NT2/D1 (cell line): ENCODE data around the gene GULP1.

Source experiments
- DNase-seq: peaks from one replicate; pipeline ENCODE4 v3.0.0-alpha.2; 2011; ENCODE audit warnings: low read depth, low spot score
- H3K27me3 ChIP-seq: 2 replicates; pipeline ENCODE4 v1.6.0; 2011; ENCODE audit warnings: mild to moderate bottlenecking; ENCODE audit not compliant: insufficient read length, insufficient read depth
- H3K36me3 ChIP-seq: 2 replicates; pipeline ENCODE4 v1.6.1; 2011; ENCODE audit warnings: mild to moderate bottlenecking, low read length, mixed read lengths; ENCODE audit not compliant: insufficient read depth, insufficient read length
- H3K4me1 ChIP-seq: 2 replicates; pipeline ENCODE4 v1.5.1; 2011; ENCODE audit not compliant: insufficient read depth, insufficient read length
- H3K4me3 ChIP-seq: 2 replicates; pipeline ENCODE4 v1.5.1; 2011; ENCODE audit warnings: low read depth; ENCODE audit not compliant: insufficient read length
- H3K9ac ChIP-seq: 2 replicates; pipeline ENCODE4 v1.6.0; 2011; ENCODE audit warnings: low read depth; ENCODE audit not compliant: insufficient read length
- H3K9me3 ChIP-seq: 2 replicates; pipeline ENCODE4 v1.5.1; 2011; ENCODE audit warnings: mild to moderate bottlenecking, low read length; ENCODE audit not compliant: insufficient read depth
- SUZ12 ChIP-seq: IDR thresholded peaks from 2 replicates; pipeline ENCODE4 v1.6.1; 2011; ENCODE audit not compliant: insufficient read length, insufficient read depth; ENCODE audit errors: extremely low read depth
- YY1 ChIP-seq: IDR thresholded peaks from 2 replicates; pipeline ENCODE4 v1.6.1; 2011; ENCODE audit not compliant: insufficient read length, insufficient read depth
- ZNF274 ChIP-seq: IDR thresholded peaks from 2 replicates; pipeline ENCODE4 v1.6.1; 2011; ENCODE audit warnings: mild to moderate bottlenecking, low read depth, low read length

Gene GULP1

GRCh38 chr2:188379748-188380147 lies 88.1 kb downstream of the GULP1 start:
- no peaks in the 10 kb centered on the region for H3K4me1 ChIP-seq
- peaks cover 7% of the 10 kb centered on the region for H3K36me3 ChIP-seq
- no peak overlapping the region for H3K9ac ChIP-seq
- no peak for DNase-seq
- H3K27me3 ChIP-seq = no peaks in the 10 kb centered on the region
- H3K4me3 ChIP-seq = no peak overlapping the region
- TF ChIP-seq SUZ12 (no peak), YY1 (no peak), ZNF274 (no peak)
- peaks cover 12% of the 10 kb centered on the region for H3K9me3 ChIP-seq

- TF ChIP-seq ZNF274 = no peak
- no peak for TF ChIP-seq SUZ12
- TF ChIP-seq YY1 = no peak
- H3K27me3 ChIP-seq = no peaks in the 10 kb centered on the region
- H3K9ac ChIP-seq = no peak overlapping the region
- H3K4me1 ChIP-seq = no peaks in the 10 kb centered on the region
- no peak overlapping the region for H3K4me3 ChIP-seq
- peaks cover 18% of the 10 kb centered on the region for H3K9me3 ChIP-seq
- H3K36me3 ChIP-seq = peaks cover 13% of the 10 kb centered on the region
- no peak for DNase-seq
Observed at GRCh38 chr2:188380280-188380679, 88.6 kb downstream of the GULP1 start.

DNA sequence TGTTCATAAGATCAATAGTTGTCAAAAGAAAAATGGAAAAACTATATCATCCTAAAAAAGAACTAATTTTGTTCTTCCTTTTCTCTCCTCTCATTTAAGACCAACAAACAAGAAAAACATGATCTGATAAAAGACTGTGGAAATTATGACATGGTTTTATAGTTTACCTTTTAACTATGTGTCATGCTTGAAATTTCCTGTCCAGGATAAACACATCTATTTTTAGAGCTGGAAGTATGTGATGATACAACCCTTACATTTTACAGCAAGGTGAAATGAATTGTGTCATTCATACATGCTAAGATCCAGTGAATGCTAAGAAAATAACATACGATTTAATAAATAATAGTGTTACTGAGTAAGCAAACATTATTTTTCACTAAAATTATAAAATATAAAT lies 89.9 kb downstream of the GULP1 start:
- Histone ChIP-seq H3K27me3 (no peaks in the 10 kb centered on the region), H3K36me3 (peaks cover 21% of the 10 kb centered on the region), H3K9me3 (peaks cover 18% of the 10 kb centered on the region), H3K4me3 (no peak overlapping the region), H3K9ac (no peak overlapping the region), H3K4me1 (no peaks in the 10 kb centered on the region)
- DNase-seq = no peak
- TF ChIP-seq SUZ12 = no peak
- no peak for TF ChIP-seq YY1
- TF ChIP-seq ZNF274 = no peak

DNA sequence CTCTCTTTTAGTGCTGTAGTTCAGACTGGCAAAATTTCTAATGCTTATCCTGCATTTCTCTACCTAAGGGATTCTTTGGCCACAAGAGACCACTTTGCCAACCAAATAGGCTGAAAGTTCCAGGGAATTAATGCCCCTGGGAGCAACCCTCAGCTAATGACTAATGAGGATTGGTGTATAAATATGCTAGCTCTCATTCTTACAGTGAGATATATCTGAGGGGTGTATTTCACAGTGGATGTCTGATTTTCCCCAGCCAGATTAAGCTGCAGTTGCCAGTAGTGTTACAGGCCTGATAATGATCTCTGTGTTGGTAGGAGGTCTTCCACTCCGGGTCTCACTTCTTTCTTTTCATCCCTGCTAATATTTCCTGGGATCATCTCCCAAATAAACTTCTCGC lies 90.4 kb downstream of the GULP1 start:
- no peak for TF ChIP-seq SUZ12
- TF ChIP-seq YY1 = no peak
- TF ChIP-seq ZNF274 = no peak
- no peaks in the 10 kb centered on the region for H3K27me3 ChIP-seq
- peaks cover 21% of the 10 kb centered on the region for H3K36me3 ChIP-seq
- no peak overlapping the region for H3K9ac ChIP-seq
- H3K4me3 ChIP-seq = no peak overlapping the region
- no peak for DNase-seq
- H3K9me3 ChIP-seq = peaks cover 18% of the 10 kb centered on the region
- H3K4me1 ChIP-seq = no peaks in the 10 kb centered on the region

- Histone ChIP-seq H3K4me3 (no peak overlapping the region), H3K9me3 (peaks cover 18% of the 10 kb centered on the region), H3K9ac (no peak overlapping the region), H3K36me3 (peaks cover 21% of the 10 kb centered on the region), H3K4me1 (no peaks in the 10 kb centered on the region), H3K27me3 (no peaks in the 10 kb centered on the region)
- no peak for TF ChIP-seq SUZ12
- TF ChIP-seq ZNF274 = no peak
- no peak for TF ChIP-seq YY1
- DNase-seq = no peak
Observed at GRCh38 chr2:188383158-188383557, 91.5 kb downstream of the GULP1 start.

DNA sequence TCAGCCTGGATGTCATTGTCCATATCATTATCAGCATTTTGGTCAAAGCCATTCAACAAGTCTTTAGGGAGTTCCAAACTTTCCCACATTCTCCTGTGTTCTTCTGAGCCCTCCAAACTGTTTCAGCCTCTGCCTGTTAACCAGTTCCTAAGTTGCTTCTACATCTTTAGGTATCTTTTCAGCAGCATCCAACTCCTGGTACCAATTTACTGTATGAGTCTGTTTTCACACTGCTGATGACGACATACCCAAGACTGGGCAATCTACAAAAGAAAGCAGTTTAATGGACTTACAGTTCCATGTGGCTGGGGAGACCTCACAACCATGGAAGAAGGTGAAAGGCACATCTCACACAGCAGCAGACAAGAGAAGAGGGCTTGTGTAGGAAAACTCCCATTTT lies 94.2 kb downstream of the GULP1 start:
- TF ChIP-seq ZNF274 (no peak), SUZ12 (no peak), YY1 (no peak)
- Histone ChIP-seq H3K27me3 (no peaks in the 10 kb centered on the region), H3K4me3 (no peak overlapping the region), H3K36me3 (peaks cover 21% of the 10 kb centered on the region), H3K9me3 (peaks cover 18% of the 10 kb centered on the region), H3K9ac (no peak overlapping the region), H3K4me1 (no peaks in the 10 kb centered on the region)
- no peak for DNase-seq

DNA sequence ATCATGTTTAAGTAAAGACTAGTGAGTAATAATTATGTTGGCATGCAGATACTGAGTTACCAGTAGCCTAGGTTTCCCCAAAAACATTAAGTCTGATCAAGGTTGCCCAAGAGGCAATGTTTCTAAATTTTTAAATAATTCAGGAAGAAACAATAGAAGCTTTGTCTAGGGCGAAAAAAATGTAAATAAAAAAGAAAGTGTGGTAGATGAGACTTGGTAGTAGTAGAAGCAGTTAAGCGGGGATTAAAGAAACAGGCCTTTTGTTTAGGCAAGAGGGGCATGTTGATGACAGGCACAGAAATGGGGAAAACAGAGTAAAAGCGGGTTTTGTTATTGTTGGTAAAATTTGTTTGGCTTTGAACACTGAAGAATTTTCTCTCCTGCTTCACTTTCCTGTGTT lies 97.2 kb downstream of the GULP1 start:
- Histone ChIP-seq H3K4me1 (no peaks in the 10 kb centered on the region), H3K9me3 (peaks cover 14% of the 10 kb centered on the region), H3K36me3 (peaks cover 21% of the 10 kb centered on the region), H3K4me3 (no peak overlapping the region), H3K27me3 (no peaks in the 10 kb centered on the region), H3K9ac (no peak overlapping the region)
- DNase-seq = no peak
- TF ChIP-seq ZNF274 (no peak), SUZ12 (no peak), YY1 (no peak)

DNA sequence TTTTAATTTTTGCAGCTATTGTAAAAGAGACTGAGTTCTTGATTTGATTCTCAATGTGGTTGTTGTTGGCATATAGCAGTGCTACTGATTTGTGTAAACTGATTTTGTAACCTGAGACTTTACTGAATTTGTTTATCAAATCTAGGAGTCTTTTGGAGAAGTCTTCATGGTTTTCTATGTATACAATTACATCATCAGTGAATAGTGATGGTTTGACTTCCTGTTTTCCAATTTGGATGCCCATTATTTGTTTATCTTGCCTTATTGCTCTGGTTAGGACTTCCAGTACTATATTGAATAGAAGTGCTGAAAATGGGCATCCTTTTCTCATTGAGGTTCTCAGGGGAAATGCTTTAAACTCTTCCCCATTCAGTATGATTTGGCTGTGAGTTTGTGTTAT lies 99.7 kb downstream of the GULP1 start:
- no peaks in the 10 kb centered on the region for H3K36me3 ChIP-seq
- no peaks in the 10 kb centered on the region for H3K9me3 ChIP-seq
- H3K9ac ChIP-seq = no peak overlapping the region
- H3K27me3 ChIP-seq = no peaks in the 10 kb centered on the region
- no peak overlapping the region for H3K4me3 ChIP-seq
- DNase-seq = no peak
- TF ChIP-seq YY1 = no peak
- TF ChIP-seq SUZ12 = no peak
- TF ChIP-seq ZNF274 = no peak
- no peaks in the 10 kb centered on the region for H3K4me1 ChIP-seq
